ENCODE data around the gene NPFFR1.

The NPFFR1 gene

DNA sequence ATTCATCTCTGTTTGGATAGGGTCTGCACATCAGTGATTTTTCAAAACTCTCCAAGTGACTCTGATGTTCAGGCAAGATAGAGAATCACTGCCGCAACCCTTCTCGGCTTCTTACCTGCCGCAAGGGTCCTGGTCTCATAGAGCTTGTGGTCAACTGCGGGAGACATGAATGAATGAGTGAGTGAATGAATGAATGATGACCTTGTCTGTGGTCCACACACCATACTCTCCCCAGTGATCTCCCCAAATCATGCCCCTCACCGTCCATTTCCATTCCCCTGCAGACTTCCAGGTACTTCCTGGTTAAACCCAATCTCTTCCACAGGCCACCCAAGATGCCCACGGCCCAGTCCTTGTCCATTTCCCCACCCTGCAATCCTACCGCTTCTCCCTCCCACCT, 5.9 kb upstream of the NPFFR1 start:
- Histone ChIP-seq H3K4ac (ENCODE audit: low read depth in 1 of 2, low read length in 2 of 2) (no peak overlapping the region), H2AFZ (ENCODE audit: low read depth, low read length) (no peak overlapping the region), H3K79me1 (replicated peaks; ENCODE audit: low read length, poor library complexity, severe bottlenecking) (no peaks in the 10 kb centered on the region), H3K18ac (ENCODE audit: low read depth in 1 of 2, low read length in 2 of 2) (no peak overlapping the region), H3K4me3 (ENCODE audit: insufficient read depth in 1 of 2, low read depth in 1 of 2, low read length in 2 of 2) (no peak overlapping the region), H2BK120ac (ENCODE audit: low read depth, low read length) (no peak overlapping the region), H2BK15ac (ENCODE audit: low read depth, poor library complexity, severe bottlenecking) (no peak overlapping the region), H4K91ac (ENCODE audit: low read length) (no peak overlapping the region), H2BK5ac (ENCODE audit: low read depth, low read length, poor library complexity, severe bottlenecking) (no peak overlapping the region), H3K27ac (ENCODE audit: low read length, poor library complexity, severe bottlenecking) (no peak overlapping the region), H3K9me3 (ENCODE audit: control insufficient read depth, low read length) (peaks cover 2% of the 10 kb centered on the region), H3K4me1 (ENCODE audit: control insufficient read depth, insufficient read depth, low read depth, low read length) (peaks cover 18% of the 10 kb centered on the region), H3K9ac (ENCODE audit: low read length) (no peak overlapping the region), H3K4me2 (ENCODE audit: low read length, poor library complexity, severe bottlenecking) (no peak overlapping the region), H2AK5ac (ENCODE audit: low read length, severe bottlenecking) (no peak overlapping the region), H3K36me3 (ENCODE audit: control insufficient read depth in 1 of 2, insufficient read depth in 2 of 2, low read depth in 1 of 2, low read length in 2 of 2) (no peaks in the 10 kb centered on the region), H3K14ac (ENCODE audit: low read length in 2 of 2) (peak overlapping the region in 1 of 2 experiments; percentile 5), H3K27me3 (ENCODE audit: control insufficient read depth in 1 of 2, insufficient read depth in 1 of 2, low read length in 2 of 2) (peaks cover 26 to 53% of the 10 kb centered on the region in 2 experiments), H3K23ac (ENCODE audit: low read length in 2 of 2) (no peak overlapping the region), H4K8ac (ENCODE audit: low read length) (no peak overlapping the region), H2BK12ac (ENCODE audit: low read length in 2 of 2) (no peak overlapping the region)
- WGBS = 95% methylated on average over 6 of the region's 7 CpGs
- no peak for DNase-seq

DNA sequence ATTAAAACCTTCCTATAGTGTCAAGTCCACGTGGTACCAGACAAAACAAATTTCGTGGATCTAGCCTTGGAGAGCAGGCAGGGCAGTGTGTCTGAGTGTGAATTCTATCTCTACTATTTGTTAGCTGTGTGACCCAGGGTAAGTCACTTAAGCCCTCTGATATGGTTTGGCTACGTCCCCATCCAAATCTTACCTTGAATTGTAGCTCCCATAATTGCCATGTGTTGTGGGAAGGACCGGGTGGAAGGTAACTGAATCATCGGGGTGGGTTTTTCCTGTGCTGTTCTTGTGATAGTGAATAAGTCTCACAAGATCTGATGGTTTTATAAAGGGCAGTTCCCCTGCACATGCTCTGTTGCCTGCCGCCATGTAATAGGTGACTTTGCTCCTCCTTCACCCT, 2.8 kb upstream of the NPFFR1 start:
- Histone ChIP-seq H2BK15ac (ENCODE audit: low read depth, poor library complexity, severe bottlenecking) (no peak overlapping the region), H2BK5ac (ENCODE audit: low read depth, low read length, poor library complexity, severe bottlenecking) (no peak overlapping the region), H2BK12ac (ENCODE audit: low read length in 2 of 2) (no peak overlapping the region), H3K14ac (ENCODE audit: low read length in 2 of 2) (no peak overlapping the region), H2BK120ac (ENCODE audit: low read depth, low read length) (no peak overlapping the region), H3K9me3 (ENCODE audit: control insufficient read depth, low read length) (peaks cover 7% of the 10 kb centered on the region), H3K18ac (ENCODE audit: low read depth in 1 of 2, low read length in 2 of 2) (no peak overlapping the region), H3K4me1 (ENCODE audit: control insufficient read depth, insufficient read depth, low read depth, low read length) (peaks cover 16% of the 10 kb centered on the region), H3K4ac (ENCODE audit: low read depth in 1 of 2, low read length in 2 of 2) (no peak overlapping the region), H2AFZ (ENCODE audit: low read depth, low read length) (no peak overlapping the region), H3K4me2 (ENCODE audit: low read length, poor library complexity, severe bottlenecking) (no peak overlapping the region), H2AK5ac (ENCODE audit: low read length, severe bottlenecking) (no peak overlapping the region), H3K23ac (ENCODE audit: low read length in 2 of 2) (no peak overlapping the region), H3K36me3 (ENCODE audit: control insufficient read depth in 1 of 2, insufficient read depth in 2 of 2, low read depth in 1 of 2, low read length in 2 of 2) (no peaks in the 10 kb centered on the region), H4K8ac (ENCODE audit: low read length) (no peak overlapping the region), H3K4me3 (ENCODE audit: insufficient read depth in 1 of 2, low read depth in 1 of 2, low read length in 2 of 2) (no peak overlapping the region), H3K9ac (ENCODE audit: low read length) (no peak overlapping the region), H3K79me1 (replicated peaks; ENCODE audit: low read length, poor library complexity, severe bottlenecking) (no peaks in the 10 kb centered on the region), H3K27me3 (ENCODE audit: control insufficient read depth in 1 of 2, insufficient read depth in 1 of 2, low read length in 2 of 2) (peaks cover 52 to 81% of the 10 kb centered on the region in 2 experiments), H4K91ac (ENCODE audit: low read length) (no peak overlapping the region), H3K27ac (ENCODE audit: low read length, poor library complexity, severe bottlenecking) (no peak overlapping the region)
- no peak for DNase-seq
- WGBS = 90% methylated on average over 6 of the region's 6 CpGs

DNA sequence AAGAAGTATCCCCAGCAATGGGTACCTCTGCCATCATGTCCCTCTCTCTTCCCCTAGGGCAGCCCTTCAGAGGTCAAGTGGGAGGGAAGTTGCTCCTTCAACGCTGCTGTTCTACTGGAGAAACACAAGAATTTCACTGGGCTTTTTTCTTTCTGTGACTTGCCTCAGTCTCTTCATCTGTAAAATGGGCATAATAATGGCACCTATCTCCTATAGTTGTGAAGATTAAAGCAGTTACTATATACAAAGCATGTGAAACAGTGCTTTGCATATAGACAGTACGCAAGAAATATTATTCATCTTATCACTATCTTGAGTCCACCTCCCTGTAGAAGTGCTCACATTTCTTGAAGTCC, 1.6 kb upstream of the NPFFR1 start:
- Histone ChIP-seq H3K4ac (ENCODE audit: low read depth in 1 of 2, low read length in 2 of 2) (no peak overlapping the region), H4K91ac (ENCODE audit: low read length) (no peak overlapping the region), H2AK5ac (ENCODE audit: low read length, severe bottlenecking) (no peak overlapping the region), H3K4me2 (ENCODE audit: low read length, poor library complexity, severe bottlenecking) (no peak overlapping the region), H2BK120ac (ENCODE audit: low read depth, low read length) (no peak overlapping the region), H3K9me3 (ENCODE audit: control insufficient read depth, low read length) (peaks cover 7% of the 10 kb centered on the region), H3K4me1 (ENCODE audit: control insufficient read depth, insufficient read depth, low read depth, low read length) (peaks cover 12% of the 10 kb centered on the region), H2AFZ (ENCODE audit: low read depth, low read length) (no peak overlapping the region), H3K4me3 (ENCODE audit: insufficient read depth in 1 of 2, low read depth in 1 of 2, low read length in 2 of 2) (no peak overlapping the region), H2BK5ac (ENCODE audit: low read depth, low read length, poor library complexity, severe bottlenecking) (no peak overlapping the region), H3K36me3 (ENCODE audit: control insufficient read depth in 1 of 2, insufficient read depth in 2 of 2, low read depth in 1 of 2, low read length in 2 of 2) (no peaks in the 10 kb centered on the region), H3K18ac (ENCODE audit: low read depth in 1 of 2, low read length in 2 of 2) (no peak overlapping the region), H3K14ac (ENCODE audit: low read length in 2 of 2) (no peak overlapping the region), H3K27ac (ENCODE audit: low read length, poor library complexity, severe bottlenecking) (no peak overlapping the region), H2BK12ac (ENCODE audit: low read length in 2 of 2) (no peak overlapping the region), H3K27me3 (ENCODE audit: control insufficient read depth in 1 of 2, insufficient read depth in 1 of 2, low read length in 2 of 2) (peaks cover 60 to 93% of the 10 kb centered on the region in 2 experiments), H3K79me1 (replicated peaks; ENCODE audit: low read length, poor library complexity, severe bottlenecking) (no peaks in the 10 kb centered on the region), H2BK15ac (ENCODE audit: low read depth, poor library complexity, severe bottlenecking) (no peak overlapping the region), H4K8ac (ENCODE audit: low read length) (no peak overlapping the region), H3K23ac (ENCODE audit: low read length in 2 of 2) (no peak overlapping the region), H3K9ac (ENCODE audit: low read length) (no peak overlapping the region)
- DNase-seq = no peak
- WGBS = 100% methylated on average over 1 of the region's 2 CpGs

DNA sequence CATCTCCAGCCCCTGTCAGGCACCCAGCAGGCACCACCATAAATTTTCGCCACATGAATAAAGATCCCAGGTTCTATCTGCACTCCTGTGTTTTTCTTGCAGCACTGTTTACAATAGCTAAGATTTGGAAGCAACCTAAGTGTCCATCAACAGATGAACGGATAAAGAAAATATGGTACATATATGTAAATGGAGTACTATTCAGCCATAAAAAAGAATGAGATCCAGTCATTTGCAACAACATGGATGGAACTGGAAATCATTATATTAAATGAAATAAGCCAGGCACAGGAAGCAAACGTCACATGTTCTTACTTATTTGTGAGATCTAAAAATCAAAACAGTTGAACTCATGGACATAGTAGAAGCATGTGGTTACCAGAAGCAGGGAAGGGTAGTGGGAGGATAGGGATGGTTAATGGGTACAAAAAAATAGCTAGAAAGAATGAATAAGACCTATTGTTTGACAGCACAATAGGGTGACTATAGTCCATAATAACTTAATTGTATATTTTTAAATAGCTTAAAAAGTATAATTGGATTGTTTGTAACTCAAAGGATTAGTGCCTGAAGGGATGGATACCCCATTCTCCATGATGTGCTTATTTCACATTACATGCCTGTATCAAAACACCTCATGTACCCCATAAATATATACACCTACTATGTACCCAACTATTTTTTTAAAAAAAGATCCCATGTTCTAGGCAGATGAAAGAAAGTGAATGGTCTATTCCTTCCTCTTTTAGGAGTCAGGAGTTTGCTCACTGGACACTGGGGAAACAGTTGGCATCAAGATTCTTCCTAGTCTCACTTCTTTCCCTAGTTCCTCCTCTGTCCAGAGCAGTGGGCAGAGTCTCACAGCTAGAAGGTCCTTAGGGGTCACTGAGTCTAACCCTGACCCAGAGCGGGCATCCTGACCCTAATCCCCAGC, 1.0 kb upstream of the NPFFR1 start:
- no peak for DNase-seq
- H3K4me1 ChIP-seq (ENCODE audit: control insufficient read depth, insufficient read depth, low read depth, low read length) = peaks cover 8% of the 10 kb centered on the region
- no peak overlapping the region for H3K4me3 ChIP-seq (ENCODE audit: insufficient read depth in 1 of 2, low read depth in 1 of 2, low read length in 2 of 2)
- H3K9me3 ChIP-seq (ENCODE audit: control insufficient read depth, low read length) = peaks cover 7% of the 10 kb centered on the region
- no peak overlapping the region for H2BK5ac ChIP-seq (ENCODE audit: low read depth, low read length, poor library complexity, severe bottlenecking)
- no peak overlapping the region for H3K27ac ChIP-seq (ENCODE audit: low read length, poor library complexity, severe bottlenecking)
- no peak overlapping the region for H4K8ac ChIP-seq (ENCODE audit: low read length)
- H3K14ac ChIP-seq (ENCODE audit: low read length in 2 of 2) = no peak overlapping the region
- no peak overlapping the region for H2AFZ ChIP-seq (ENCODE audit: low read depth, low read length)
- no peaks in the 10 kb centered on the region for H3K36me3 ChIP-seq (ENCODE audit: control insufficient read depth in 1 of 2, insufficient read depth in 2 of 2, low read depth in 1 of 2, low read length in 2 of 2)
- H3K79me1 ChIP-seq (replicated peaks; ENCODE audit: low read length, poor library complexity, severe bottlenecking) = no peaks in the 10 kb centered on the region
- no peak overlapping the region for H2BK12ac ChIP-seq (ENCODE audit: low read length in 2 of 2)
- no peak overlapping the region for H3K23ac ChIP-seq (ENCODE audit: low read length in 2 of 2)
- H3K18ac ChIP-seq (ENCODE audit: low read depth in 1 of 2, low read length in 2 of 2) = no peak overlapping the region
- H2BK15ac ChIP-seq (ENCODE audit: low read depth, poor library complexity, severe bottlenecking) = no peak overlapping the region
- H3K27me3 ChIP-seq (ENCODE audit: control insufficient read depth in 1 of 2, insufficient read depth in 1 of 2, low read length in 2 of 2) = peaks cover 60 to 95% of the 10 kb centered on the region in 2 experiments
- H3K4me2 ChIP-seq (ENCODE audit: low read length, poor library complexity, severe bottlenecking) = no peak overlapping the region
- no peak overlapping the region for H3K4ac ChIP-seq (ENCODE audit: low read depth in 1 of 2, low read length in 2 of 2)
- no peak overlapping the region for H2AK5ac ChIP-seq (ENCODE audit: low read length, severe bottlenecking)
- no peak overlapping the region for H4K91ac ChIP-seq (ENCODE audit: low read length)
- H2BK120ac ChIP-seq (ENCODE audit: low read depth, low read length) = no peak overlapping the region
- 63% methylated on average over 3 of the region's 4 CpGs for WGBS
- no peak overlapping the region for H3K9ac ChIP-seq (ENCODE audit: low read length)
